Stimulated activated CD4-positive, alpha-beta T cell treated with anti-CD3 and anti-CD28 coated beads, Interleukin-1b, Interleukin-23, amount 100 ng/mL, for 24 hours (primary cell): ENCODE results near the gene ANO10.
"Not testable (repeated sequence)": the region's sequence is repeated elsewhere in the genome, so short reads cannot be mapped to it uniquely, and the experiment has no call there.

Experiments
- DNase-seq, 4 experiments: peaks; one replicate each; pipeline ENCODE4 v3.0.0-alpha.2; 2020; ENCODE audit warnings: low read depth in 4 of 4, low spot score in 1 of 4

Gene ANO10

DNA sequence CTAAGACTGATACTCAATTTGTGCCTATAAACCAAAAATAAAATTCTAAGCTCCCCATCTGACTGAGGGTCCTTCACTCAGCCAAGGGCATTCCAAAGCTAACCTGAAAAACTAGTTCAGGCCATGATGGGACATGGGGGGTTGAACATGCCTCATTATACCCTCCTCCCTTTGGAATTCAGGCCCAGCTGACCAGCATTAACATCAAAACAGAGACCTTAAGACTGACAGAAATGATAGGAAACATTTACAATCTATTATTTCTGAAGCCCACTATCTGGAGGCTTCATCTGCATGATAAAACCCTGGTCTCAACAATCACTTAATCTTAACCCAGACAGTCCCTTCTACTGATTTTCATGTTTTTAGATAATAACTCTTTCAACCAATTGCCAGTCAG lies 140.4 kb downstream of the ANO10 start:
- DNase-seq: no peak

DNA sequence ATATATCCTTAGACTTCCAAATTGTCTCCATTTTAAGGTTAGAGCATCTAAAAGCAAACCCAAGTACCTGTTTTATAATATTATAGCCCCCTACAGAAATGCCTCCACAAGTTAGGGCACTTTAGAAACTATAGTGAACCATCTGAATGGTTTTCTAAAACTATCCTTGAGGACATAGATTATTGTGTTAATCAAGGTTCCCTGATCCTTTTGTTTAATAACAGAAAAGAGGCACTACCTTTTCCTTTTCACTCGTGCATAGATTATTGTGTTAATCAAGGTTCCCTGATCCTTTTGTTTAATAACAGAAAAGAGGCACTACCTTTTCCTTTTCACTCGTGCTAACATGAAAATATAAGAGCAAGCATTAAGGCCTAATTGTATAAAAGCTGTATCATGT lies 143.0 kb downstream of the ANO10 start:
- DNase-seq: not testable (repeated sequence)

DNA sequence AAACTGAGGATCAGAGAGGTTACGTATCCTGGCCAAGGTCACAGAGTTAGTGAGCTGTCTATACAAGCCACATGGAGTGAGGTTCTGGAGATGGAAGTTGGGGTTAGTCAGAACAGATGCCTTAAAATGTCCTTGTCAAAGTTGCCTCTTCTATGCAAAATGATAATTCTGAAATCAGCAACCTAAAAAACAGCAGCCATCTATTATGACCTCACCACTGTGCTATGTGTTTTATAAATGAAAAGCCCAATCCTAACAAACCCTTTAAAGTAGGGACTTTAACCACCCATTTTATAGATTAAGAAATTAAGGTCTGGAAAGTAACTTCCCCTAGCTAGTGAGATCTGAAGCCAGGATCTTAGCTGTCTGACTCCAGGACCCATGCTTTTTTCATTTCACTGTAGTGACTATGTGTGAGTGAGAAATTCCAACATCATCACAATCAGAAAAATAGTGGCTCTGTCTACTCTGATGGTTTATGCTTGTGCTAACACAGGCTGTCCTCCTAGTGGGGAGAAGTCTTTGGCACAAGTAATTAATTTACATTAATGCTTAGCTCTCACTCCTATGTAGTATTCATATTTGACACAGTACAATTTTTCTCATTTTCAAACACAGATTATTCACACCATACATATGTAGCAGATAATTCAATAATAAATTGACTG lies 143.6 kb downstream of the ANO10 start:
- DNase-seq: no peak

DNA sequence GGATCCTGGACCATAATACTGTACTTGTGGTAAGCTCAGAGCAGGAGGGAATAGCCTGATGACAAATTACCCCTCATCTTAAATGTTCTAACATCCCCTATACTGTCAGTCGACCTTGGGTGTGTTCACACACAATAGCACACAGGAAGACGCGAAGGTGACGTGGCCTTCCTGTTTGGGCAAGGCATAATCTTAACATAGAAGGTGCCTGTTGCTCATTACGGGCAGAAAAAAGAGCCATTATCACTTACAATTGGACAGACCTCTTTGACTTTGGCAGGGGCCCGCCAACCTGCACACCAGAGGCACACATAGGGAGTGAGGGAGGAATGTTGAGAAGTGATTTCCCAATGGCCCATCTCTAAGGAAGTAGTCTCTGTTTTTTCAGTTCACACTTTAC lies 144.2 kb downstream of the ANO10 start:
- peak in 3 of 4 experiments; percentile 3 to 27 (median 18) for DNase-seq

DNA sequence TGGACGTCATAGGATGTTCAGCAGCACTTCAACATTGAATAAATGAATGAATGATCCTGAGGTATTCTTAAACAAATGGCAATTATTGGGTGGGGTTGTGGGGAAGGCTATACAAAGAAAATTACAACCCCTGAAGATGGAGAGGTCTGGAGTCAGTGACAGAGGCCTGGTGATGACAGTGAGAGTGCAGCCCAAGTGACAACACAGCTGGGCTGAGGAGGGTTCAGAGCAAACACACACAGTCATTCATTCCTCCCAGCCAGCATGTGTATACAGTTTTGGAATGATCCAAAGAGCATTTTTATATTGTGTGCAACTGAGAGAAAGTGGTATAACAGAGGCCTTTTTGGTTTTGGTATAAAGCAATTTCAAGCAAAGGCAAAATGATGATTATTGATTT lies 148.1 kb downstream of the ANO10 start:
- DNase-seq: no peak

DNA sequence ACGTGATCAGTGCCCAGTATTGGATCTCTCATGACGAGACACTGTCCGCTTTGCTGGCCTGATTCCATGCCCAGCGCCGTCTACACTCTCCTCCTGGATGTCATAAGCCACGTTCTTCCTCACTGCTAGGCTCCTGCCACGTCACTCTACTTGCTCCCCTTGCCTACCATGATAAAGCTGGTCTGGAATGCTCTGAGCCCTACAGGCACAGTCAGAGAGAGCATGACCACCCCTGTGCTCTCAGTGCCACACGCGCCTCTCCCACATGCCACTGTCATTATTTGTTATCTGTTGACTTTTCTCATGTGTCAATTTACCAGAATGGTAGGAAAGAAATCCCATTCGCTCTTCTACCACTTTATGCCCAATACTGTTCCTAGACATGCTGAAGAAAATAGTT lies 148.6 kb downstream of the ANO10 start:
- DNase-seq: no peak

DNA sequence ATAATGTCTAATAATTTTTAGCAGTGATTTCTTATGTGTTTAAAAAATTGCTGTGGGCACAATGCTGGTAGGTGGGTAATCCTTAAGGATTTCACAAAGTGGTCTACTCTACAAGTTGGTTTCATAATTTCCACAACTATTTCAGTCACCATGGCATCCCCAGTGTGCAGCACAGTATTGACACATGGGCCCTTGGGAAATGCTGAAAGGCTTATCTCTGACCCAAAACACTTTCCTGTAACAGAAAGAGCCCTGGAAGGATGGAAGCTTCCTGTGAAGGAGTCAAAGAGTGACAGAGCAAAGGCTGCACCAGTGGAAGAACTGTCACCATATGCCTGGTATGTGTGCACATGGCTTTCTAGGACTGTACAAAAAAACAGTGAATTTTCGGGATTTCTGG lies 153.7 kb downstream of the ANO10 start:
- no peak for DNase-seq

DNA sequence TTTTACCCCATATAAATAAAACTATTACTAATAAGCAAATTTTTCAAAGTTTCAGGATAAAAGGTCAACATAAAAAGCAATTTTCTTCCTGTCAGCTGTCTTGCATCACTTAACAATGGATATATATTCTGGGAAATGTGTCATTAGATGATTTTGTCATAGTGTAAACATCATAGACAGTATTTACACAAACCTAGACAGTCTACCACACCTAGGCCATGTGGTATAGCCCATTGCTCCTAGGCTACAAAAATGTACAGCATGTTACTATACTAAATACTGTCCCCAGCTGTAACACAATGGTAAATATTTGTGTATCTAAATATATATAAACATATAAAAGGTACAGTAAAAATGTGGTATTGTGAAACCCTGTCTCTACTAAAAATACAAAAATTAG lies 156.7 kb downstream of the ANO10 start:
- no peak for DNase-seq

DNA sequence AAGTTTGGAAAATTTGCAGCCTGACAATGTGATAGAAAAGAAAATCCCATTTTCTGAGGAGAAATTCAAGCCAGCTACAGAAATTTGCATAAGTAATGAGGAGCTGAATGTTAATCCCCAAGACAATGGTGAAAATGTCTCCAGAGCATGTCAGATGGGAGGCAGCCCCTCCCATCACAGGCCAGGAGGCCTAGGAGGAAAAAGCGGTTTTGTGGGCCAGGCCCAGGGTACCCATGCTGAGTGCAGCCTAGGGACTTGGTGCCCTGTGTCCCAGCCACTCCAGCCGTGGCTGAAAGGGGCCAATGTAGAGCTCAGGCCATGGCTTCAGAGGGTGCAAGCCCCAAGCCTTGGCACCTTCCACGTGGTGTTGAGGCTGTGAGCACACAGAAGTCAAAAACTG lies 159.2 kb downstream of the ANO10 start:
- DNase-seq: not testable (repeated sequence)

DNA sequence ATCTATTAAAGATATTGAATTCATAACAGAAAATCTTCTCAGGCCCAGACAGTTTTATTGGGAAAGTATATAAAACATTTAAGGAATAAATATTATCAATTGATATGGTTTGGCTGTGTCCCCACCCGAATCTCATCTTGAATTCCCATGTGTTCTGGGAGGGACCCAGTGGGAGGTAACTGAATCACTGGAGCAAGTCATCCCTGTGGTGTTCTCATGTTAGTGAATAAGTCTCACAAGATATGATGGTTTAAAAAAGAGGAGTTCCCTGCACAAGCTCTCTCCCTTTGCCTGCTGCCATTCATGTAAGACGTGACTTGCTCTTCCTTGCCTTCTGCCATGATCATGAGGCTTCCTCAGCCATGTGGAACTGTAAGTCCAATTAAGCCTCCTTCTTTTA lies 160.5 kb downstream of the ANO10 start:
- DNase-seq: no peak

DNA sequence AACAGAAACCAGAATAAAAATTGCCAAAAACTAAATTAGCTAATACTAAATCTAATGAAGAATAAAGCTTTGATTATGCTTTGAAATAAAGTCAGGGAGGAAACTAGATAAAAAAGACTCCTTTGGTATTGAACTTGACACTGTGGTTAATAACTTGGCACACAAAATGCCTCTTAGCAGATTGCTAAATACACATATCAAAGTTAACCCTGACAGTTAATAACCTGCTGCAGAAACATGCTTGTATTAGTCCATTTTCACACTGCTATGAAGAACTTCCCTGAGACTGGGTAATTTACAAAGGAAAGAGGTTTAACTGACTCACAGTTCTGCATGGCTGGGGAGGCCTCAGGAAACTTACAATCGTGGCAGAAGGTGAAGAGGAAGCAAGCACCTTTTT lies 164.8 kb downstream of the ANO10 start:
- DNase-seq: not testable (repeated sequence)

DNA sequence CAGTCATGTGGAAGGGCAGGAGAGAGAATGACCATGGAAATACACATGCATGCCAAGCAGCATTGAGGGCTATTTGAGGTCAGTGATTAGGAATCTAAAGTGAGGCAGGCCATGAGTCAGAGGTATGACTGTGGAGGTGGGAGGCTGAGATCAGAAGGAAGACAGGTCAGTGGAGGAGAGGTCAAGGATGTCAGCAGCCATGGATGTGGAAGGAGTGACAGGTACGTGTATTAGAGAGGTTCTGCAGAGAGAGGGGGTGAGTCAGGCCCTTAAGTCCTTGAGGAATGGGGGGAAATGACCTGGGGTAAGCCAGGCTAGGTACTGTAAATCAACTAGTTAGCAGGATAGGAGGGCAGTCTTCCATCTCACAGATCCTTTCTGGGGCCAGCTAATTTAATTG lies 166.6 kb downstream of the ANO10 start:
- no peak for DNase-seq

DNA sequence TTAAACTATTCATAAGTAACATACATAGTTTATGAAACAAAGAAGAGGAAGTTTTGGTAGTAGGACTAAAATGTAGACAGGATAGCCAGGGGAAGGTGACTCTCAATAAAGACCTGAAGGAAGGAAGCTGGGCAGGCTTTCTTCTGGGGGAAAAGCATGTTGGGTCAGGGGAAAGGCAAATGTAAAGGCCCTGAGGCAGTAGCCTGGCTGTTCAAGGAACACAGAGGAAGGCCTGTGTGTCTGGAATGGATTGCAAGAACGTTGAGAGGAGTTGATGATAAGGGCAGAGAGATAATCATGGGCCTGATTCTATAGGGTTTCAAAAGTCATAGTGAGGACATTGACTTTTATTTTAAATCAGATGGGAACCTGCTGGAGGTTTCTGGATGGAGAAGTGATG lies 167.8 kb downstream of the ANO10 start:
- no peak for DNase-seq

DNA sequence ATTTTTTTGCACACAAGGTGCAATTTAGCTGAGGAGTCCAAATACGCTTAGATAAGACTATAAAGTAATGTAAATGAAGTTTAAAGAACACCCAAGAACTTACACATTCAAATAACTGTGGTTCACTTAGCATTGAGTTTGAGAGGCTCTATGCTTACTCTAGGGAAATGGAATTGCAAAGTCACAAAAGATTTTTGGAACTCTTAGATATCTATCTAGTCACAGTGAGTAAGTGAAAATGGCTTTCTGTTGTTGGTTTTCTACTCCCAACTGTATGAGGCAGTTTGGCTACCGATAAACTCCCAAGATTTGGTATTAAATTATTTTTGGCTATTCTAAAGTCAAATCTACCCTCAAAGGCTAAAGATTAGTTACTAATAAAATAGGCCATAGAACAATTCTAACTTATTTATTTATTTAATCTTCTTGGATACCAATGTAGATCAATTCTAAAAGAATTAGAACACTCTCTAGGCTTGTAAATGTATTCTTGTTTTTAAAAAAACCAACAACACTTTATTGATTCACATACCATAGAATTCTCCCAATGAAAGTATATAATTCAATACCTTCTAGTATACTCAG lies 170.0 kb downstream of the ANO10 start:
- DNase-seq: no peak

DNA sequence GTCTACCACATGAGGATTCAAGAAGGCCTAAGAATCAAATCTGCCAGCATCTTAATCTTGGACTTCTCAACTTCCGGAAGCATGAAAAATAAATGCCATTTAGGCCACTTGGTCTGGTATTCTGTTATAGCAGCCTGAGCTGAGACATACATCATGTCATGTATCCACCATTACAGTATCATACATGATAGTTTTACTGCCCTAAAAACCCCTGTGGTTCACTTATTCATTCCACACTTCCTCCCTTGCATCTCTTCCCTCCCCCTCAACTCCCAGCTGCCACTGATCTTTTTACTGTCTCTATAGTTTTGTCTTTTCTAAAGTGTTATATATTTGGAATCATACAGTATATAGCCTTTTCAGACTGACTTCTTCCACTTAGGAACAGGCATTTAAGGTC lies 173.7 kb downstream of the ANO10 start:
- no peak for DNase-seq

DNA sequence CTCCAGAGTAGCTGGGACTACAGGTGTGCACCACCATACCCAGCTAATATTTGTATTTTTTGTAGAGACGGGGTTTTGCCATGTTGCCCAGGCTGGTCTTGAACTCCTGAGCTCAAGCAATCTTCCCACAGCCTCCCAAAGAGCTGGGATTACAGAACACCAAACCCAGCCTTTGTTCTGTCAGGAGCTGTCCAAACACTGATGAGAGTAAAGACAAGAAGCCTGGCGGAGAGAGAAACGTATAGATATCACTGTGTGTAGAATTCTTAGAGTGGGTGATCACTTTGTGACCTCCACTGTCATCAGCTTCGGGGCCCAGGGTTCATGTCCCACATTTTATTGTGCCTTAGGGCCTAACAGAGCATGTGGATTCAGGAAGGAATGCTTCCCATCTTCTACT lies 176.0 kb downstream of the ANO10 start:
- DNase-seq: no peak

DNA sequence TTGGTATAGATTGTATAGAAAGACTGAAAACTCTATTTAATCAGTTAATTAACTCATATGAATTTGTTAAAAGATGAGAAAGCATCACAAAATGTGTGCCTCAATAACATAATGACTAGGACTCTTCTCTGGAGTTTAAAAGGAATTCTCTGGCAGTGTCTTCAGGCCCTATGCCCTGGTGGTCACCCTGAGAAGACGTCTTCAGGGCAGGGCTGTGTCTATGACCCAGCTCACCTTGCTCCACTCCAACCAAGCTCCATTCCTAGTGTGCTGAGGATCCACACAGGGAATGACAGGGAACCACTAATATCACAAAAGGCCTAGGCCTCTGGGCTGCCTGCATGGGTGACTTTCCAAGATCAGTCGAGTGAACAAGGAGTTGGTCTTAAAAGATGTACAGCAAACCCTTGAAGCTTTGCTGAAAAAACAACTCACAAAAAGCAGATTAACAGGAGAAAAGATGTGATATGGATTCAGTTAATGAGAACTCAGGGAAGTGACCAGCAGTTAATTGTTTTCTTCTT lies 178.9 kb downstream of the ANO10 start:
- no peak for DNase-seq

DNA sequence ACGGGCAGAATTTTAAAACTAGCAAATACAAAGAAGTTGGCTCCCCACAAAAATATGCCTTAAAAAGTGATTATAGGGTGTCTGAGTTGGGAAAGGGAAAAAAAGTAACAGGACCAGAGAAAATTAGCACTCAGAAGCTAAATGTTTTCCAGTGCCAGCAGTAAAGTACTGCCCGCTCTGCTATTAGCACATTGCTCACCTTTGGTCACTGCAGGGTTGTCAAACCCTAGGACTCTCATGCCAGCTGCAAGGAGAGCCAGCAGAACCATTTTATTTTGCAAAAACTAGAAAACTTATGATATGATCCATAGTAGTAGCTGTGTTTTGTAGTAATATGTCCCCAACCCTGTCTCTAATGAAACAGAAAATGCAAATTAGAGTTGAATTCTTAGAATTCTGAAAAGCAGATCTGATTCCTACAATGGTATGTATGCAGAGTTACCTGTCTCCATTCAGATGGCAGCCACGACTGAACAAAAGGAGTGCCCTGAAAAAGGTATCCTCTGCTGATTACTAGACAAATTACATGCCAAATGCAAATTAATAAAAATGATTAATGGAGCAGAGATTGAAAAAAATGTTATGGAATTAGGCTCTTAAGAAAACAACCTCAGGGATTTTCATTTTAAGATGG lies 185.2 kb downstream of the ANO10 start:
- no peak for DNase-seq

DNA sequence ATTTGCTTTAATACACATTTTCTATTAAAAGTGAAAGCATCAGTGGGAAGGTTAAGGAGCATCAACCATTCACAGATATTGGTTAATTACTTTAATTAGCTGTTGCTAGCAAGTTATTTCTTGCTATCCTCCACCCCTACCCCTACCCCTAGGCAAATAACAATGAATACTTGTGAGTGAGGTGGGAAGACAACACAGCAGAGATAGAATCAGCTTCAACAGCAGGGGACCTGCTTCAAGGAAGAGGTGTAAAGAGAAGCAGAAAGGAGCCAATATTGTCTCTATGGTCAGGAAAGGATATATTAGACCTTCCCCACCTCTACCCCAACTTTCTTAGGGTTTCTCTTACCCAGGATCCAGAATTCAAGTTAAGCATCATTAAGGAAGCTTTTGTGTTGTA lies 186.1 kb downstream of the ANO10 start:
- no peak for DNase-seq

DNA sequence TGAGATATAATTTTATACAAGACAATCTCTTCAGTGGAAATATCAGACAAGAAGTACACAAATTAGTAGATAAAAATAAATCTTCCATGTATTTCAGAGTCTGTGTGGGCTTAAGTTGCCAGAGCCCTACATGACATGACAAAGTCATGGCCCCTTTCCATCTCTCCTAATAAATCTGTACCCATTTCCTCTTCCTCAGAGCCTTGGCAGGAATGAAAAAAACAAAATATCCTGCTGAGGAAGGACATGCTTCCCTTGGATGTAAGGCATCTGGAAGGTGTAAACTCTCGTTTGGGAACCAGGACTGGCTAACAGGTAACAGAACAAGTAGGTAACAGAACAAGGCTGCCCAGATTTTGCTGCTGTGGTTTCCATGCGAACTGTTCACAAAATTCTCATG lies 187.4 kb downstream of the ANO10 start:
- DNase-seq: no peak

DNA sequence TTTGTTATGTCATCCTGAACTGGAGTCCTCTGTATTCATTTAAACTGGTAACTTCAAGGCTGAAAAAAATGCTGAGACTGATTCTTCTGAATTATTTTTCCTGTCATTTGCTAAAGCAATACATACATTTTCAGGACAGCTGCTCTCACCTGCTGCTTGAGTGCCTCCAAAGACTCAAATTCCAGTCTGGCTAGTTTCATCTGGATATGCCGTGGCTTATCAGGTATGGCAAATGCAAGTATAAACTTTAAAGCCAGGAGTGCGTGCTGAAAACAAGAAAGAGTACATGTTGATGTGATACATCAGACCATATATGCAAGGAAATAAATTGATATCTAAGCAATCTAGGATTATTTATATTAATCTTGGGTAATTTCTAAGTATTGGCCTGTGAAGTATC lies 189.3 kb downstream of the ANO10 start:
- DNase-seq: no peak

DNA sequence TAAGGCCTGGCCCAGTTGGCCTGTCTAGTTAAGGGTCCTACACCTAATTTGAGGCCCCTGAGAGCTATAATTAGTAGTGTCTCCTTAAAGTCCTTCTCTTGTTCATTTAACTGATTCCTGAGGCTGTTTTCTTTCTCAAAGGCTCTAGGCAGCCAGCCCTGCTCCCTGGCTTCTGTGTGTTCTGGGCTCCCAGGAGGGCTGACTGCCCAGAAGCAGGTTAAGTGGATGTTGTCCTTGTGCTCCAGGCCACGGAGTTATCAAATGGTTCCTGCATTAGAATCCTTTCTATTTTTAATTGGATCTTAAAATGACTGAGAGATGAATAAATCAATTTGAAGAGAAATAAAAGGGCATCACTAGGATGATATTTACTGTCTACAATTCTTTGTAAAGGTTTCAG lies 195.4 kb downstream of the ANO10 start:
- DNase-seq: no peak

DNA sequence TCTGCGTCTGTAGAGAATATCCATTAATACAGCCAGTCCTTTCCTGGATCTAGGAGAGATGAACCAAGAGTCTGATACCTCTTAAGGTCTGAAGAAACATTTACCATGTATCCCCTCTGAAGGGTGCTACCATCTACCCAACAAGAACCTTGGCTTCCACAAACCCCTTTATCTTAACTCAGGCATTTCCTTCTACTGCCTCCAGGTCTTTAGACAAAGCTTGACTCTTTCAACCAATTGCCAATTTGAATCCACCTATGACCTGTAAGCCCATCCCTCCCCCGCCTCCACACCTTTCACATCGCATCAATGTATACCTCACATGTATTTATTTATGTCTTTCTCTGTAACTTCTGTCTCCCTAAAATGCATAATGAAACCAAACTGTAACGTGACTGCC lies 196.0 kb downstream of the ANO10 start:
- DNase-seq: no peak
